VCaP (cell line): Measurements from ENCODE around the gene ZNF324B.

Experiments
- H3K27ac ChIP-seq: fragments of 450-650 bp; 2 replicates; pipeline ENCODE4 v1.5.1; 2017
- TF ChIP-seq, protein P1 (sequence below): fragments of 450-650 bp; conservative IDR thresholded peaks from 2 replicates; pipeline ENCODE4 v1.5.1; 2017; ENCODE audit warnings: mild to moderate bottlenecking, moderate library complexity

ZNF324B gene

DNA sequence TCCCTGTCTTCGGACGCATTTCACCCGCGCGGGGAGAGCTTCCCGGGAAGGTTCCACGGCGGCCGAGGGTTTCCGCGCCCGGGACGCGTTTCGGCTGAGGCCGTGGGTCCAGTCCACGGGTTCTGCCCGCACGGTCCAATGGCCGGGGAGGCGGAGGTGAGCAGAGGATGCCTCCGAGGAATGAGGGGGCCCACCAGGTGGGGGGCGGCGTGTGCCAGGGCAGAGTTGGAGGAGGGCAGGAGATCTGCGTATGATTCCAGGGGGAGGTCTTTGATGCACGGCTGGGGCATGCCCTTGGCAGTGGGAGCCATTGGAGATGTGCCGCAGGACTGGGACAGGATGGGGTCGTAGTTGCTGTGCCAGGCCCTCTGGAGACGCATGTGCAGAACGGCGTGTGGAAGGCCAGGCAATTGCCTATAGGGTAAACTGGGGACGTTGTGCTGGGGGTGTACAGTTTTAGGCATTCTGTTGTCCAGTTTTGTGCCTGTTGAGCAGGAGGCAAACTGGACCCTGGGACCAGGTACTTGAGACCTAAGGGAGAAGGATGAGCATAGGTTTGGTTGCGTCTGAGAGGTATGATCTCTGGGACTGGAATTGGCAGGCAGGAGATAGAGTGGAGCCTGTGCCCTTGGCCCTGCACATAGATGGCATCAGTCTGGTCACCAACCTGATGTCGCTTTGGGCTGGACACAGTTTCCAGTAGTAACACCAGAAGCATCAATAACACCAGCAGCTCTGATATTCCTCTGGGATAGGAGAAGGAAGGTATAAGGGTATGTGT lies 42.2 kb upstream of the ZNF324B start:
- TF ChIP-seq, protein P1, sequence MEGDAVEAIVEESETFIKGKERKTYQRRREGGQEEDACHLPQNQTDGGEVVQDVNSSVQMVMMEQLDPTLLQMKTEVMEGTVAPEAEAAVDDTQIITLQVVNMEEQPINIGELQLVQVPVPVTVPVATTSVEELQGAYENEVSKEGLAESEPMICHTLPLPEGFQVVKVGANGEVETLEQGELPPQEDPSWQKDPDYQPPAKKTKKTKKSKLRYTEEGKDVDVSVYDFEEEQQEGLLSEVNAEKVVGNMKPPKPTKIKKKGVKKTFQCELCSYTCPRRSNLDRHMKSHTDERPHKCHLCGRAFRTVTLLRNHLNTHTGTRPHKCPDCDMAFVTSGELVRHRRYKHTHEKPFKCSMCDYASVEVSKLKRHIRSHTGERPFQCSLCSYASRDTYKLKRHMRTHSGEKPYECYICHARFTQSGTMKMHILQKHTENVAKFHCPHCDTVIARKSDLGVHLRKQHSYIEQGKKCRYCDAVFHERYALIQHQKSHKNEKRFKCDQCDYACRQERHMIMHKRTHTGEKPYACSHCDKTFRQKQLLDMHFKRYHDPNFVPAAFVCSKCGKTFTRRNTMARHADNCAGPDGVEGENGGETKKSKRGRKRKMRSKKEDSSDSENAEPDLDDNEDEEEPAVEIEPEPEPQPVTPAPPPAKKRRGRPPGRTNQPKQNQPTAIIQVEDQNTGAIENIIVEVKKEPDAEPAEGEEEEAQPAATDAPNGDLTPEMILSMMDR: no peak
- peak overlapping the region; percentile 92 for H3K27ac ChIP-seq

DNA sequence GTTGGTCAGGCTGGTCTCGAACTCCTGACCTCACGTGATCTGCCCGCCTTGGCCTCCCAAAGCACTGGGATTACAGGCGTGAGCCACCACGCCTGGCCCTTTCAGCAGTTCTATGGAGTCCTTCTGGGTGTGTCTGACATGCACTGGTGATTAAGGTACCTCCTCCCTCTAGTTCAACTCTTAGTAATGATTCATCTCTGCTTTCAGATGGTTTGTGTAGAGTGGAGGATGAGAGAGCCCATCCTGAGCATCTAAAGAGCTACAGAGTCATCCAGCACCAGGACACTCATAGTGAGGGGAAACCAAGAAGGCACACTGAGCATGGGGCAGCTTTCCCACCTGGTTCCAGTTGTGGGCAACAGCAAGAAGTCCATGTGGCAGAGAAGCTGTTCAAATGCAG lies 34.8 kb upstream of the ZNF324B start:
- TF ChIP-seq, protein P1: no peak
- no peak overlapping the region for H3K27ac ChIP-seq

DNA sequence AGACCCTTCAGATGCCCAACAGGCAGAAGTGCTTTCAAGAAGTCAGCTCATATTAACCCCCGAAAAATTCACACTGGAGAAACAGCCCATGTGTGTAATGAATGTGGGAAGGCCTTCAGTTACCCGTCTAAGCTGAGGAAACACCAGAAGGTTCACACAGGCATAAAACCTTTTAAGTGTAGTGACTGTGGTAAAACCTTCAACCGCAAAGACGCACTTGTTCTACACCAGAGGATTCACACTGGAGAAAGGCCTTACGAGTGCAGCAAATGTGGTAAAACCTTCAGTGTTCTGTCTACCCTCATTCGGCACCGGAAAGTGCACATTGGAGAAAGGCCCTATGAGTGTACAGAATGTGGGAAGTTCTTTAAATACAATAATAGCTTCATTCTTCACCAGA lies 34.4 kb upstream of the ZNF324B start:
- H3K27ac ChIP-seq: no peak overlapping the region
- TF ChIP-seq, protein P1: no peak

DNA sequence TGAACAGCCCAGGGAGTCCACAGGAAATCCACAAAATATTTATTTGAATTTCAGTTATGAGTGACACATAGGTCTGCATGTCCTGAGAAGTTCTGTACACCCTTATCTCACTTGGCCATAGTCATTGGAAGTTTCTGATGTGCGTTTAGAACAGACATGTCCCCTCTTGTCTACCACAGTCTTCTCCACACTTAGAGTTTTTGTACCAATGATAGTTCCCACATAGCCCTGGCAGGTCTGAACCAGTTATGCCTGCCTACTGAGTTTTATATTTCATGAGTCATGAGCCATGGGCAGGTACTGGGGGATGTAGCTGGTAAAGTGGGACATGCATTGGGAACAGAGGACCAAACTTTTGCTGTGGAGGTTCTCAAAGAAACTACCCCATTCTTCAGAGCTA lies 22.8 kb upstream of the ZNF324B start:
- TF ChIP-seq, protein P1: no peak
- no peak overlapping the region for H3K27ac ChIP-seq

DNA sequence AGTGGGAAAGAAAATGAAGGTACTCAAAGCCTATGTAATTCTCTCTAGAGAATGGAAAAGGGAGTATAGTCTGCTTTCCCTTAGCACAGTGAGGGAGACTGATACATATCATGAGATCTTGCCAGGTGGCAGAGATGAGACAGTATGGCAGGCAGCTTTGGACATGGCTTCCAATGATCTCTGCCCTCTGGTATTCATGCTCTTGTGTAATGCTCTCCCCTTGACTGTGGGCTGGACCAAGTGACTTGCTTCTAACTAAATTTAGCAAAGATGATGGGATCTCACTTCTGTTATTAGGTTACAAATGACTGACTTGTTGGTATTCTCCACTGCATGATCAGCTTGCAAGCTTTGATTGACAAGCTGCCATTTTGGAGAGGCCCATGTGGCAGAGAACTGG lies 21.7 kb upstream of the ZNF324B start:
- TF ChIP-seq, protein P1: no peak
- H3K27ac ChIP-seq: no peak overlapping the region

DNA sequence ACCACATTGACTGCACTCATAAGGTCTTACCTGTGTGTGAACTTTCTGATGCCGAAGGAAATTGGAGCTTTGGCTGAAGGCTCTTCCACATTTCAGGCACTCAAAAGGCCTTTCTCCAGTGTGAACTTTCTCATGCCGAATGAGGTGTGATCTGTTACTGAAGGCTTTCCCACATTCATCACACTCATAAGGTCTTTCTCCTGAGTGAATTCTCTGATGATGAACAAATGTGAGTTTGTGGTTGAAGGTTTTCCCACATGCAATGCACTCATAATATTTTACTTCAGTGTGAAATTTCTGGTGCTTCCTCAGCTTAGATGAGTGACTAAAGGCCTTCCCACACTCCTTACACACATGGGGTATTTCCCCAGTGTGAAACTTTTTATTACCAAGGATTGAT lies 17.2 kb upstream of the ZNF324B start:
- TF ChIP-seq, protein P1: no peak
- no peak overlapping the region for H3K27ac ChIP-seq

DNA sequence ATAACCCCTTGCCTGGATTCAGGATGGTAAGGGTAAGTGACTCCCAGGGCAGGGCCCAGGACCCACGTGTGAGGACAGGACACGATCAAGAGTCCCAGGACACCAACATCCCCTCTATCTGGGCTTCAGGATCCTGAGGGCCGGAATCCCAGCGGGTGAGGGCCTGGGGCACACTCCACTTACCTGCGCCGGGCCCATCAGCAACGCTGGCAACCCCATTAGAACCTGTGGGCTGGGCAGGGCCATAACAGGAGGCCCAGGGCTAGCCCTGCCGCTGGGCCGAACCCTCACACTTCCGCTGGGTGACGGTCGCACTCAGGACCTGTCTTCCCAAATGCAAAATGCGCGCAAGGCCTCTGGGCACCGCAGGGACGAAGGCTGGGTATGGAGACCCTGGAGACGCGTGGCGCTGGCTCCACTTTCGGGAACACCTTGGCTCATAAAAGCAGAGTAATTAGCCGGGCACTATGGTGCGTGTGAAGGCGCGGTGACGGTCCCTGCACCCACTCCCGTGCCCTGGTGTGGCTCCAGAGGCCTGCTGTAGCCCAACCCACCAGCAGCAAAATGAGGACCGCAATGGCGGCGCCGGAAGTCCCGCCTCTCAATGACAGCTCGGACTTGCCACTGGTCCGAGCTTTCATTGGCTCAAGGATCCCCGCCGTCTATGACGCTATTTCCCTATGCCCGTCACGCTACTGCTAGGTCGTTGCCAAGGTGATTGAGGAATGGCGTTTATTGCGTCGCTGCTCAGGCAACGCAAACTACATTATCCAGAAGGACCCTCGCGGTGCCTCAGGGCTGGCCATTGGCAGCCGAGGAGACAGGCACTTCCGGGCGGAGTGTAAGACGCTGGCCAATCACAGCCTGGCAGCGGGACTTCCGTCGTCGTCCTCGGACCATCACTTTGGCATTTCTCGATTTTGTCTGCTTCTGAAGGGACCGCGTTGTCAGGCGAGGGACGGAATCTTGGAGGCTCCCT lies 11.6 kb upstream of the ZNF324B start, which contains the start of gene ZNF132:
TSS of gene ZNF132 (minus strand) at position 578 of the 979 bp plus-strand sequence. CDS start at position 246, 332 bp downstream.
- TF ChIP-seq, protein P1: no peak
- H3K27ac ChIP-seq: peak within 1 kb of the TSS; percentile 27; the same call in 1 of the 2 replicates
